ENCODE results near the gene SUSD1. TPM values are rescaled to one million over a fixed set of nuclear protein-coding genes. Genes with fewer than 3 reads are reported as not detected.

Gene SUSD1
- total RNA-seq, 1 experiment from 2014 or later = 15.3 TPM

DNA sequence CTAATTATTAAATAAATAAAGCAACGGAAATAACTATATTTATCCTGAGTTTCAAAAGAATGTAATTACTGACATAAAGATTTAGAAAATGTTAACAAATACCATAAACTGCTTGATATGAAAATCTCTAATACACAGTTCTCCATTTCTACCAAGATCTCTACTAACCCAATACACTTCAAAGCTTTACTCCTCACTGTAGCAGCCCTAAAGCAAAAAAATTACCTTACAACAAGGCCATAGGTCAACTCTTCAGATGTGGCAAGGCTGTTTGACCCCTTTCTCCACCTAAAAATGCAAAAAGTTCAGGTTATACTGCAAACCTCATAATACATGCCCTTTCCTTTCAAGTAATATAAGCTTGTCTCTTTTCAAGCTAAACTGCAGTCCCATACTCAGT is 181.8 kb downstream of the SUSD1 start:
- ChIA-PET CTCF (no interaction called here), POLR2A (no interaction called here)
- BruUV-seq (replicated peaks) = no TSS peak
- in situ Hi-C loops (cut with HindIII; ENCODE audit: low pct_unique_long_range_greater_than_20kb, low sequenced_read_pairs) (no loop called here), intact Hi-C loops (cut with micrococcal nuclease; ENCODE audit: unreplicated experiment) (no loop called here)
- peaks cover 7% of the 10 kb centered on the region; the same call in 1 of the 2 replicates for H3K9me3 ChIP-seq (ENCODE audit: control insufficient read depth, insufficient read depth, low read depth, low read length)
- DNase-seq (ENCODE audit: low read depth, low spot score) (no peak), ATAC-seq (no peak)
- no peaks in the 10 kb centered on the region for H3K4me1 ChIP-seq (ENCODE audit: control insufficient read depth, insufficient read depth, low read length)
- H3K4me3 ChIP-seq (ENCODE audit: low read depth in 2 of 2, low read length in 2 of 2) = no peak overlapping the region
- H3K27ac ChIP-seq (ENCODE audit: low read length) = peak overlapping the region; percentile 67; the same call in 1 of the 2 replicates
- no peaks in the 10 kb centered on the region for H3K36me3 ChIP-seq (ENCODE audit: control insufficient read depth, insufficient read depth, low read length)
- no peaks in the 10 kb centered on the region for H3K27me3 ChIP-seq (ENCODE audit: control insufficient read depth, insufficient read depth, low read length)
- TF ChIP-seq, protein P1, sequence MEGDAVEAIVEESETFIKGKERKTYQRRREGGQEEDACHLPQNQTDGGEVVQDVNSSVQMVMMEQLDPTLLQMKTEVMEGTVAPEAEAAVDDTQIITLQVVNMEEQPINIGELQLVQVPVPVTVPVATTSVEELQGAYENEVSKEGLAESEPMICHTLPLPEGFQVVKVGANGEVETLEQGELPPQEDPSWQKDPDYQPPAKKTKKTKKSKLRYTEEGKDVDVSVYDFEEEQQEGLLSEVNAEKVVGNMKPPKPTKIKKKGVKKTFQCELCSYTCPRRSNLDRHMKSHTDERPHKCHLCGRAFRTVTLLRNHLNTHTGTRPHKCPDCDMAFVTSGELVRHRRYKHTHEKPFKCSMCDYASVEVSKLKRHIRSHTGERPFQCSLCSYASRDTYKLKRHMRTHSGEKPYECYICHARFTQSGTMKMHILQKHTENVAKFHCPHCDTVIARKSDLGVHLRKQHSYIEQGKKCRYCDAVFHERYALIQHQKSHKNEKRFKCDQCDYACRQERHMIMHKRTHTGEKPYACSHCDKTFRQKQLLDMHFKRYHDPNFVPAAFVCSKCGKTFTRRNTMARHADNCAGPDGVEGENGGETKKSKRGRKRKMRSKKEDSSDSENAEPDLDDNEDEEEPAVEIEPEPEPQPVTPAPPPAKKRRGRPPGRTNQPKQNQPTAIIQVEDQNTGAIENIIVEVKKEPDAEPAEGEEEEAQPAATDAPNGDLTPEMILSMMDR (IDR thresholded peaks at IDR 0.05) = no peak
- TF ChIP-seq SIN3A (IDR thresholded peaks at IDR 0.05; ENCODE audit: borderline replicate concordance, insufficient read depth, low read depth, low read length) = no peak
- no peak for TF ChIP-seq TCF7L2 (IDR thresholded peaks at IDR 0.05; ENCODE audit: low read depth, low read length)
- TF ChIP-seq, protein P2, sequence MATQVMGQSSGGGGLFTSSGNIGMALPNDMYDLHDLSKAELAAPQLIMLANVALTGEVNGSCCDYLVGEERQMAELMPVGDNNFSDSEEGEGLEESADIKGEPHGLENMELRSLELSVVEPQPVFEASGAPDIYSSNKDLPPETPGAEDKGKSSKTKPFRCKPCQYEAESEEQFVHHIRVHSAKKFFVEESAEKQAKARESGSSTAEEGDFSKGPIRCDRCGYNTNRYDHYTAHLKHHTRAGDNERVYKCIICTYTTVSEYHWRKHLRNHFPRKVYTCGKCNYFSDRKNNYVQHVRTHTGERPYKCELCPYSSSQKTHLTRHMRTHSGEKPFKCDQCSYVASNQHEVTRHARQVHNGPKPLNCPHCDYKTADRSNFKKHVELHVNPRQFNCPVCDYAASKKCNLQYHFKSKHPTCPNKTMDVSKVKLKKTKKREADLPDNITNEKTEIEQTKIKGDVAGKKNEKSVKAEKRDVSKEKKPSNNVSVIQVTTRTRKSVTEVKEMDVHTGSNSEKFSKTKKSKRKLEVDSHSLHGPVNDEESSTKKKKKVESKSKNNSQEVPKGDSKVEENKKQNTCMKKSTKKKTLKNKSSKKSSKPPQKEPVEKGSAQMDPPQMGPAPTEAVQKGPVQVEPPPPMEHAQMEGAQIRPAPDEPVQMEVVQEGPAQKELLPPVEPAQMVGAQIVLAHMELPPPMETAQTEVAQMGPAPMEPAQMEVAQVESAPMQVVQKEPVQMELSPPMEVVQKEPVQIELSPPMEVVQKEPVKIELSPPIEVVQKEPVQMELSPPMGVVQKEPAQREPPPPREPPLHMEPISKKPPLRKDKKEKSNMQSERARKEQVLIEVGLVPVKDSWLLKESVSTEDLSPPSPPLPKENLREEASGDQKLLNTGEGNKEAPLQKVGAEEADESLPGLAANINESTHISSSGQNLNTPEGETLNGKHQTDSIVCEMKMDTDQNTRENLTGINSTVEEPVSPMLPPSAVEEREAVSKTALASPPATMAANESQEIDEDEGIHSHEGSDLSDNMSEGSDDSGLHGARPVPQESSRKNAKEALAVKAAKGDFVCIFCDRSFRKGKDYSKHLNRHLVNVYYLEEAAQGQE (IDR thresholded peaks at IDR 0.05; ENCODE audit: insufficient read depth in 1 of 2, low read depth in 2 of 2, low read length in 1 of 2) = no peak
- no peak for TF ChIP-seq POLR2AphosphoS5 (IDR thresholded peaks at IDR 0.05; ENCODE audit: low read depth, low read length)

DNA sequence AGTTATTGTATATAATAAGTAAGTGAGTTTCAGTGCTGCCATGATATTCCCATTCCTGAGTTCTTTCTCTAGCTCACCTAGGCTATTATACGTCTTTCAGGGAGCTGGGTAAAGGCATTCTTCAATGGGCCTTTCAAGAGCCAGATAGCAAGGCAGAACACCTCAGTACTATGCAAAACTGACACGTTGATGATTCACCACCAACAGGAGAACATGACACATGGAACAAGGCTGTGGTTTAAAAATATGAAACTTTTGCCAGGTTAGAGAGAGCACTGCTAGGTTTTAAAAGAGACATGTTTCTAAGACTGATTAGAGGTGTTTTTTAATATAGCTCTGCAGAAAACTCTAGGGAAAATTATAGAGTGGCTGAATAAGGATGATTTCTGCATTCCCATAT is 182.6 kb downstream of the SUSD1 start:
- Histone ChIP-seq H3K27ac (ENCODE audit: low read length) (no peak overlapping the region), H3K36me3 (ENCODE audit: control insufficient read depth, insufficient read depth, low read length) (no peaks in the 10 kb centered on the region), H3K4me3 (ENCODE audit: low read depth in 2 of 2, low read length in 2 of 2) (no peak overlapping the region), H3K4me1 (ENCODE audit: control insufficient read depth, insufficient read depth, low read length) (no peaks in the 10 kb centered on the region), H3K9me3 (ENCODE audit: control insufficient read depth, insufficient read depth, low read depth, low read length) (peaks cover 7% of the 10 kb centered on the region; the same call in 1 of the 2 replicates), H3K27me3 (ENCODE audit: control insufficient read depth, insufficient read depth, low read length) (no peaks in the 10 kb centered on the region)
- POLR2A ChIA-PET = no interaction called here
- DNase-seq (ENCODE audit: low read depth, low spot score) (no peak), ATAC-seq (peak; percentile 76; the same call in 1 of the 2 replicates)
- no TSS peak for BruUV-seq (replicated peaks)
- in situ Hi-C loops (cut with HindIII; ENCODE audit: low pct_unique_long_range_greater_than_20kb, low sequenced_read_pairs) (no loop called here), intact Hi-C loops (cut with micrococcal nuclease; ENCODE audit: unreplicated experiment) (no loop called here)
- CTCF ChIA-PET = no interaction called here
- TF ChIP-seq POLR2AphosphoS5 (IDR thresholded peaks at IDR 0.05; ENCODE audit: low read depth, low read length) = no peak

DNA sequence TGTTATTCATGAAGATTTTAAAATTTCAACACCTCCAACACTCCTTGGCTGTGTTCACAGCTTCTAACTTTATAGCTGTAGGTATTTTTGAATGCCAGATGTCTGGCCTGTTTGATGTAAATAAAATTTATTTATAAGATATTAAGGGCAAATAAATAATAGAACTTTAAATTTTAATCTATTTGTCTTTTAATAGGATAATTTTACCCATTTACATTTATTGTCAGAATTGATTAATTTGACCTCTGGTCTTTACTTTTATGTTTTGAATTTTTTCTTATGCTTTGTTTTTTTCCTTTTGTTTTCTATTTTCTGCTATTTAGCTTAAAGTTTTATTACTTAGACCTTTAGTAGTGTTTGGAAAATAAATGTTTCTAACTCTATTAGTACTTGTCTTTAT is 183.9 kb downstream of the SUSD1 start:
- DNase-seq (ENCODE audit: low read depth, low spot score) (no peak), ATAC-seq (no peak)
- H3K4me1 ChIP-seq (ENCODE audit: control insufficient read depth, insufficient read depth, low read length) = no peaks in the 10 kb centered on the region
- CTCF ChIA-PET = no interaction called here
- H3K9me3 ChIP-seq (ENCODE audit: control insufficient read depth, insufficient read depth, low read depth, low read length) = peaks cover 7% of the 10 kb centered on the region; the same call in 1 of the 2 replicates
- H3K36me3 ChIP-seq (ENCODE audit: control insufficient read depth, insufficient read depth, low read length) = no peaks in the 10 kb centered on the region
- intact Hi-C loops (cut with micrococcal nuclease; ENCODE audit: unreplicated experiment) = no loop called here
- H3K27me3 ChIP-seq (ENCODE audit: control insufficient read depth, insufficient read depth, low read length) = no peaks in the 10 kb centered on the region
- POLR2A ChIA-PET = no interaction called here
- TF ChIP-seq SIN3A (IDR thresholded peaks at IDR 0.05; ENCODE audit: borderline replicate concordance, insufficient read depth, low read depth, low read length) = no peak
- no peak for TF ChIP-seq TCF7L2 (IDR thresholded peaks at IDR 0.05; ENCODE audit: low read depth, low read length)
- TF ChIP-seq, protein P1 (IDR thresholded peaks at IDR 0.05) = no peak
- no peak for TF ChIP-seq POLR2AphosphoS5 (IDR thresholded peaks at IDR 0.05; ENCODE audit: low read depth, low read length)
- TF ChIP-seq, protein P2 (IDR thresholded peaks at IDR 0.05; ENCODE audit: insufficient read depth in 1 of 2, low read depth in 2 of 2, low read length in 1 of 2) = no peak
- no peak overlapping the region for H3K27ac ChIP-seq (ENCODE audit: low read length)
- no TSS peak for BruUV-seq (replicated peaks)
- in situ Hi-C loops (cut with HindIII; ENCODE audit: low pct_unique_long_range_greater_than_20kb, low sequenced_read_pairs) = no loop called here
- H3K4me3 ChIP-seq (ENCODE audit: low read depth in 2 of 2, low read length in 2 of 2) = no peak overlapping the region
